GM23338 (cell line): Measurements from ENCODE around the gene CDH12. TPM values are rescaled to one million over a fixed set of nuclear protein-coding genes. Genes with fewer than 3 reads are reported as not detected.

Experiments
- ATAC-seq: fragments of 200-7000 bp; cut with Tn5 transposase; 3 replicates; pipeline ENCODE4 v1.9.1; 2020
- DNase-seq: peaks from one replicate; pipeline ENCODE4 v3.0.0-alpha.2; 2015; ENCODE audit warnings: low spot score
- H2AFZ ChIP-seq: fragments of 200-600 bp; sonication (generic); 2 replicates; pipeline ENCODE4 v1.8.0; 2016; ENCODE audit warnings: antibody characterized with exemption, mild to moderate bottlenecking, moderate library complexity
- H3F3A ChIP-seq: fragments of 200-600 bp; sonication (generic); replicated peaks from 2 replicates; pipeline ENCODE4 v1.8.0; 2017; ENCODE audit warnings: antibody characterized with exemption, mixed run types, low read depth
- H3K27ac ChIP-seq: fragments of 200-600 bp; sonication (generic); 2 replicates; pipeline ENCODE4 v1.6.1; 2016; ENCODE audit warnings: low read depth
- H3K27me3 ChIP-seq: fragments of 200-600 bp; sonication (generic); 2 replicates; pipeline ENCODE4 v1.8.0; 2016; ENCODE audit warnings: mild to moderate bottlenecking, mixed run types, moderate library complexity; ENCODE audit not compliant: insufficient read depth
- H3K36me3 ChIP-seq: fragments of 200-600 bp; sonication (generic); 2 replicates; pipeline ENCODE4 v1.8.0; 2016; ENCODE audit warnings: mild to moderate bottlenecking; ENCODE audit not compliant: insufficient read depth
- H3K4me1 ChIP-seq: fragments of 200-600 bp; sonication (generic); 2 replicates; pipeline ENCODE4 v1.8.0; 2016; ENCODE audit warnings: mild to moderate bottlenecking, moderate library complexity; ENCODE audit not compliant: insufficient read depth
- H3K4me2 ChIP-seq: fragments of 200-600 bp; sonication (generic); 2 replicates; pipeline ENCODE4 v1.7.1; 2017; ENCODE audit warnings: mixed run types
- H3K4me3 ChIP-seq: fragments of 200-600 bp; sonication (generic); 2 replicates; pipeline ENCODE4 v1.6.1; 2016; ENCODE audit warnings: mixed run types
- H3K79me2 ChIP-seq: fragments of 200-600 bp; sonication (generic); replicated peaks from 2 replicates; pipeline ENCODE4 v1.8.0; 2017; ENCODE audit warnings: mild to moderate bottlenecking; ENCODE audit not compliant: insufficient read depth
- H3K9me2 ChIP-seq: fragments of 200-600 bp; sonication (generic); 2 replicates; pipeline ENCODE4 v1.8.0; 2017; ENCODE audit not compliant: insufficient read depth
- H4K20me1 ChIP-seq: fragments of 200-600 bp; sonication (generic); replicated peaks from 2 replicates; pipeline ENCODE4 v1.8.0; 2017; ENCODE audit warnings: mild to moderate bottlenecking; ENCODE audit not compliant: insufficient read depth
- H3K27ac Mint-ChIP-seq: 2 replicates; pipeline ENCODE4 v1.8.0; 2020; ENCODE audit warnings: inconsistent platforms, mild to moderate bottlenecking, moderate library complexity, mixed read lengths
- H3K27me3 Mint-ChIP-seq: 3 replicates; pipeline ENCODE4 v1.8.0; 2022; ENCODE audit warnings: low read depth, mild to moderate bottlenecking, moderate library complexity, mixed read lengths, inconsistent platforms; ENCODE audit not compliant: insufficient read depth, poor library complexity
- H3K36me3 Mint-ChIP-seq: 3 replicates; pipeline ENCODE4 v1.8.0; 2021; ENCODE audit warnings: low read depth, mild to moderate bottlenecking, inconsistent platforms, moderate library complexity, mixed read lengths
- H3K4me1 Mint-ChIP-seq: 3 replicates; pipeline ENCODE4 v1.8.0; 2020; ENCODE audit warnings: mild to moderate bottlenecking, inconsistent platforms, mixed read lengths
- H3K4me3 Mint-ChIP-seq: 3 replicates; pipeline ENCODE4 v1.8.0; 2021; ENCODE audit warnings: moderate library complexity, mild to moderate bottlenecking, inconsistent platforms, mixed read lengths
- H3K9me3 Mint-ChIP-seq: 3 replicates; pipeline ENCODE4 v1.8.0; 2020; ENCODE audit warnings: moderate library complexity, mild to moderate bottlenecking, inconsistent platforms, mixed read lengths
- CREB1 ChIP-seq: fragments of 250-450 bp; sonication (Bioruptor Pico); IDR thresholded peaks from 2 replicates; pipeline ENCODE4 v1.5.0; 2020; ENCODE audit warnings: low read depth, mild to moderate bottlenecking, moderate library complexity
- CTCF ChIP-seq, 2 experiments: fragments of 200-600 bp in 1 of 2; sonication (generic) in 1 of 2; conservative IDR thresholded peaks; 2 replicates each; pipeline versions ENCODE4 v1.5.1 to v1.6.1; 2016 to 2017; ENCODE audit warnings: antibody characterized with exemption in 2 of 2, low read depth in 2 of 2, mild to moderate bottlenecking in 2 of 2, moderate library complexity in 1 of 2
- ETS1 ChIP-seq: IDR thresholded peaks from 2 replicates; pipeline ENCODE4 v1.6.1; 2016; ENCODE audit warnings: antibody characterized with exemption
- EZH2 ChIP-seq: fragments of 200-600 bp; sonication (generic); IDR thresholded peaks from one replicate; pipeline ENCODE4 v1.8.0; 2017; ENCODE audit warnings: antibody characterized with exemption, mild to moderate bottlenecking, low read depth; ENCODE audit not compliant: unreplicated experiment
- EZH2phosphoT487 ChIP-seq: fragments of 200-600 bp; sonication (generic); IDR thresholded peaks from one replicate; pipeline ENCODE4 v1.8.1; 2018; ENCODE audit warnings: antibody characterized with exemption; ENCODE audit not compliant: unreplicated experiment
- JUNB ChIP-seq: IDR thresholded peaks from one replicate; pipeline ENCODE4 v1.6.1; 2016; ENCODE audit warnings: antibody characterized with exemption; ENCODE audit not compliant: unreplicated experiment
- NANOG ChIP-seq: IDR thresholded peaks from 2 replicates; pipeline ENCODE4 v1.6.1; 2016; ENCODE audit warnings: antibody characterized with exemption, borderline replicate concordance
- POLR2AphosphoS5 ChIP-seq: IDR thresholded peaks from 2 replicates; pipeline ENCODE4 v1.6.1; 2016; ENCODE audit warnings: antibody characterized with exemption, low read depth
- REST ChIP-seq: IDR thresholded peaks from one replicate; pipeline ENCODE4 v1.6.1; 2018; ENCODE audit warnings: antibody characterized with exemption; ENCODE audit not compliant: unreplicated experiment
- STAT1 ChIP-seq: IDR thresholded peaks from one replicate; pipeline ENCODE4 v1.6.1; 2016; ENCODE audit warnings: antibody characterized with exemption; ENCODE audit not compliant: unreplicated experiment
- ZNF114 ChIP-seq: fragments of 250-450 bp; sonication (Bioruptor Pico); IDR thresholded peaks from 2 replicates; pipeline ENCODE4 v1.5.0; 2020; ENCODE audit warnings: mild to moderate bottlenecking, moderate library complexity
- ZNF331 ChIP-seq: fragments of 250-450 bp; sonication (Bioruptor Pico); IDR thresholded peaks from 2 replicates; pipeline ENCODE4 v1.5.0; 2020; ENCODE audit warnings: low read depth, mild to moderate bottlenecking, moderate library complexity
- polyA plus RNA-seq: library from polyadenylated mRNA; unstranded; fragments of >200 nt; fragmentation: Nextera tagmentation; extraction: Ambion mirVana; gene quantifications from 2 replicates; pipeline ENCODE4 v1.2.1, GENCODE V29; 2016
- total RNA-seq: library from RNA; depleted of rRNA; stranded (reverse); fragments of >200 nt; shearing (Covaris generic); gene quantifications from 2 replicates; pipeline ENCODE4 v1.2.3, GENCODE V29; 2014

CDH12 gene
- total and polyA plus RNA-seq, 2 experiments from 2014 or later = not detected

- ATAC-seq = no peak
- Histone ChIP-seq H3K9me2 (no peaks in the 10 kb centered on the region), H3K27me3 (no peaks in the 10 kb centered on the region), H3K27ac (no peak overlapping the region), H3F3A (no peaks in the 10 kb centered on the region), H3K36me3 (no peaks in the 10 kb centered on the region), H4K20me1 (no peaks in the 10 kb centered on the region), H2AFZ (no peak overlapping the region), H3K4me1 (no peaks in the 10 kb centered on the region), H3K4me2 (no peak overlapping the region), H3K4me3 (no peak overlapping the region), H3K79me2 (no peaks in the 10 kb centered on the region)
- Mint-ChIP-seq H3K27ac (no peak overlapping the region), H3K4me1 (no peaks in the 10 kb centered on the region), H3K4me3 (no peak overlapping the region), H3K36me3 (no peaks in the 10 kb centered on the region), H3K9me3 (no peaks in the 10 kb centered on the region), H3K27me3 (no peaks in the 10 kb centered on the region)
- no peak for DNase-seq
- no peak for TF ChIP-seq EZH2
- TF ChIP-seq CREB1 (CRISPR knock-in tag) = no peak
- TF ChIP-seq POLR2AphosphoS5 = no peak
- TF ChIP-seq STAT1 = no peak
Measured at GRCh38 chr5:21774281-21774680, 1078.9 kb downstream of the CDH12 start.

- Mint-ChIP-seq H3K4me3 (no peak overlapping the region), H3K27ac (no peak overlapping the region), H3K9me3 (no peaks in the 10 kb centered on the region), H3K27me3 (no peaks in the 10 kb centered on the region), H3K36me3 (no peaks in the 10 kb centered on the region), H3K4me1 (no peaks in the 10 kb centered on the region)
- Histone ChIP-seq H4K20me1 (no peaks in the 10 kb centered on the region), H3K4me2 (no peak overlapping the region), H3K27ac (no peak overlapping the region), H3F3A (no peaks in the 10 kb centered on the region), H3K4me3 (no peak overlapping the region), H3K79me2 (no peaks in the 10 kb centered on the region), H2AFZ (no peak overlapping the region), H3K27me3 (no peaks in the 10 kb centered on the region), H3K36me3 (no peaks in the 10 kb centered on the region), H3K9me2 (no peaks in the 10 kb centered on the region), H3K4me1 (no peaks in the 10 kb centered on the region)
- DNase-seq = no peak
- ATAC-seq = no peak
- TF ChIP-seq ZNF331 (CRISPR knock-in tag) (no peak), NANOG (no peak), STAT1 (no peak), ZNF114 (CRISPR knock-in tag) (no peak), REST (no peak), EZH2 (no peak), POLR2AphosphoS5 (no peak), CREB1 (CRISPR knock-in tag) (no peak), ETS1 (no peak), JUNB (no peak), EZH2phosphoT487 (no peak), CTCF (conservative IDR thresholded peaks at IDR 0.05; ENCODE audit: low read depth in 2 of 2) (no peak)
Measured at GRCh38 chr5:21773456-21773855, 1079.7 kb downstream of the CDH12 start.
